ENCODE measurements around the gene RAD1. TPM values are rescaled to one million over a fixed set of nuclear protein-coding genes. Genes with fewer than 3 reads are reported as not detected.

RAD1 gene
- total RNA-seq, 1 donor from 2014 or later: 32.9 TPM

GRCh38 chr5:34869256-34869655 lies 46.0 kb downstream of the RAD1 start:
- intact Hi-C loops (cut with micrococcal nuclease): no loop called here

GRCh38 chr5:34868791-34869190 lies 46.5 kb downstream of the RAD1 start:
- intact Hi-C loops (cut with micrococcal nuclease): no loop called here

GRCh38 chr5:34867660-34868059 lies 47.6 kb downstream of the RAD1 start:
- intact Hi-C loops (cut with micrococcal nuclease): no loop called here

GRCh38 chr5:34866989-34867471 lies 48.3 kb downstream of the RAD1 start:
- intact Hi-C loops (cut with micrococcal nuclease): no loop called here

GRCh38 chr5:34865091-34865490 lies 50.2 kb downstream of the RAD1 start:
- intact Hi-C loops (cut with micrococcal nuclease): no loop called here

- intact Hi-C loops (cut with micrococcal nuclease): no loop called here
These were observed 51.4 kb downstream of the RAD1 start for GRCh38 chr5:34863946-34864345.

GRCh38 chr5:34859253-34859652 lies 56.1 kb downstream of the RAD1 start:
- intact Hi-C loops (cut with micrococcal nuclease): no loop called here

GRCh38 chr5:34858790-34859189 lies 56.5 kb downstream of the RAD1 start:
- intact Hi-C loops (cut with micrococcal nuclease): no loop called here

GRCh38 chr5:34857894-34858293 lies 57.4 kb downstream of the RAD1 start:
- intact Hi-C loops (cut with micrococcal nuclease): no loop called here

- intact Hi-C loops (cut with micrococcal nuclease): no loop called here
These were observed 58.1 kb downstream of the RAD1 start for GRCh38 chr5:34857161-34857560.

Other genes starting within 250 kb of the RAD1 start
- gene TTC23L, start 76.3 kb downstream of the RAD1 start, total RNA-seq: 0.81 TPM in 1 of 2 replicates, not detected in the other
- gene BRIX1, start 207 bp upstream of the RAD1 start, total RNA-seq: 44.9 and 50.4 TPM in 2 replicates
- gene DNAJC21, start 14.1 kb upstream of the RAD1 start, total RNA-seq: 49.0 and 51.9 TPM in 2 replicates
- gene AGXT2, start 132.4 kb upstream of the RAD1 start, total RNA-seq: not detected in 2 replicates